ENCODE data around the gene MAPKBP1. TPM values are rescaled to one million over a fixed set of nuclear protein-coding genes. Genes with fewer than 3 reads are reported as not detected.

MAPKBP1 gene
- total and polyA plus RNA-seq, 2 of the 13 experiments (the other 11 are each of a cell fraction or from before 2014, with no cell fraction given): 3.0 to 7.3 TPM

DNA sequence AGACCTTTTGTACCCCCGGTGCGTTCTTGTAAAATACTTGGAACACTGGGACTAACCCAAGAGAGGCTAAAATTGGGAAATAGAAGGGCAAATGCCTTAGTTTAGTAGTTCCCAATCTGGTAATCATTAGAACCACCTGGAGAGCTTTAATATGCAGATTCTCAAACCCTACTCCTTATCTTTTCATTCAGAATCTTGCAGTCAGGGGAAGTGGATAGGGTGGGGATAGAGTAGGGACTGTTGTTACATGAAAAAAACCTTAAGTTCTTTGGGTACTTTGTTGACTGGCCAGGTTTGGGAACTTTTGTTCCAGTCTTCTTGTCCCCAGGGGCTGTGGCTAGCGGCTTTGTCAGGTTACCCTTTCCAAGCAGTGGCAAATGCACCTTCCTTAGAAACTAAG, 15.9 kb downstream of the MAPKBP1 start:
- Histone ChIP-seq H3K9ac (ENCODE audit: insufficient read depth, low read depth, low read length) (no peak overlapping the region), H3K4me2 (ENCODE audit: low read depth, low read length) (no peak overlapping the region), H3K9me3 (ENCODE audit: low read length) (no peaks in the 10 kb centered on the region), H3K4me1 (ENCODE audit: insufficient read depth, low read length) (peaks cover 31% of the 10 kb centered on the region), H3K27ac (ENCODE audit: extremely low read length, insufficient read depth, low read length) (no peak overlapping the region), H3K36me3 (replicated peaks in 1 of 2; ENCODE audit: control insufficient read depth in 1 of 2, insufficient read depth in 2 of 2, low read length in 2 of 2) (no peaks in the 10 kb centered on the region), H3K79me2 (ENCODE audit: insufficient read depth, low read length) (peaks cover 2% of the 10 kb centered on the region), H4K20me1 (ENCODE audit: insufficient read depth, low read length) (no peaks in the 10 kb centered on the region), H3K4me3 (replicated peaks in 1 of 3; ENCODE audit: insufficient read depth in 1 of 3, low read depth in 2 of 3, low read length in 3 of 3) (no peak overlapping the region), H2AFZ (ENCODE audit: low read length) (no peak overlapping the region), H3K27me3 (ENCODE audit: control insufficient read depth in 1 of 2, insufficient read depth in 2 of 2, low read length in 2 of 2) (no peaks in the 10 kb centered on the region)
- in situ Hi-C loops (cut with HindIII; ENCODE audit: extremely low pct_ligation_motif_present, low pct_unique_long_range_greater_than_20kb): no loop called here
- CTCF ChIA-PET (ENCODE audit: low intra/inter-chr PET ratio, low total read pairs): no interaction called here
- FAIRE-seq (no peak), DNase-seq (ENCODE audit: low spot score) (no peak), ATAC-seq (no peak)
- TF ChIP-seq SPEN (CRISPR knock-in tag; IDR thresholded peaks at IDR 0.05; ENCODE audit: low read depth): no peak
- TF ChIP-seq YY1 (IDR thresholded peaks at IDR 0.05; ENCODE audit: insufficient read depth, insufficient replicate concordance, low read depth, low read length): no peak
- TF ChIP-seq ZMYM3 (CRISPR knock-in tag; IDR thresholded peaks at IDR 0.05): no peak
- TF ChIP-seq HMGA1 (CRISPR knock-in tag; conservative IDR thresholded peaks at IDR 0.05): no peak
- no peak for TF ChIP-seq ZNF292 (CRISPR knock-in tag; IDR thresholded peaks at IDR 0.05; ENCODE audit: borderline replicate concordance, low read depth)
- TF ChIP-seq CENPX (CRISPR knock-in tag; IDR thresholded peaks at IDR 0.05): no peak
- TF ChIP-seq ZNF205 (CRISPR knock-in tag; IDR thresholded peaks at IDR 0.05): no peak
- no peak for TF ChIP-seq ZNF143 (CRISPR knock-in tag; IDR thresholded peaks at IDR 0.05)
- no peak for TF ChIP-seq KLF11 (CRISPR knock-in tag; IDR thresholded peaks at IDR 0.05)
- POLR2A ChIA-PET: no interaction called here
- 97% methylated on average over 3 of the region's 3 CpGs for WGBS (ENCODE audit: low lambda C conversion rate)
- BruUV-seq (replicated peaks): no TSS peak
- intact Hi-C loops (cut with micrococcal nuclease; ENCODE audit: unreplicated experiment): no loop called here
